Sigmoid colon (tissue), 4 donors: ENCODE data around the gene ADAMTS2.

Experiments used
- EP300 ChIP-seq, 4 donors: sonication (generic); formaldehyde crosslinking; IDR thresholded peaks; one replicate each; pipeline ENCODE4 v1.6.1; 2017; ENCODE audit warnings: antibody characterized with exemption in 4 of 4
- POLR2A ChIP-seq, 2 donors: fragments of 450-650 bp; IDR thresholded peaks; one replicate each; pipeline ENCODE4 v1.6.1; 2016; ENCODE audit warnings: antibody characterized with exemption in 2 of 2, mild to moderate bottlenecking in 2 of 2, moderate library complexity in 2 of 2
- POLR2AphosphoS5 ChIP-seq, 4 donors: sonication (generic); formaldehyde crosslinking; IDR thresholded peaks; one replicate each; pipeline ENCODE4 v1.6.1; 2017; ENCODE audit warnings: antibody characterized with exemption in 4 of 4
- TF ChIP-seq, protein P1 (sequence below), 4 experiments: fragments of 450-650 bp in 3 of 4; fragments of 200-600 bp in 1 of 4; IDR thresholded peaks; one replicate each; pipeline ENCODE4 v1.5.1; 2016 to 2019; ENCODE audit warnings: antibody characterized with exemption in 4 of 4, mild to moderate bottlenecking in 3 of 4, moderate library complexity in 2 of 4

DNA sequence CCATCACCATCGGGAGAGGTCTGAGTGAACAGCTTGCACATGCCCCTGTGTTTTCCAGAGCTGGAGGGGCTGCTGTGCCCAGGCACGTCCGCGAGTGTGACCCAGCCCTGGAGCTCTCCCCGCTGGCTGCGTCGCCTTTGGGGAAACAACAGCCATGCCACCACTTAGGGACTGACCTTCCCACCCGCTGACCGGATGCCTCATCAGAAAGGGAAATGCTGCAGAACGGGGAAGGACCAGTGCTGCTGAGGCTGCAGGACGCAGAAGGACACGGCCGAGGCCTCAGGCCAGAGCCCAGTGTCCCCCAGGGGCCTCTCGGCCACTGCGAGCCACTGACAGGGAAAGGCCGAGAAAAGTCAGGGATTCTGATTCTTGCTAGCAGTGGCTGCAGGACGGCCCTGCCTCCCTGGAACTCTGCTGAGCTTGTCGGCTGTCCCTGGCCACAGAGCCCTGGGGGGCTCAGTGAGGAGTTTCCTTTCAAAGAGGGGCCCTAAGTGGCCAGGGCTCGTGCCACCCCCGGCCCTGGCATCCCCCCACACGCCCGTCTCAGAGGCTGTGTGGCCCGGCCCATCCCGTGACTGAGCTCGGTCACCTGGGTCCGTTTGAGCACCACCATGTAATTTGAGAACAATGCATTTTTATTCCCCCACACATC, 154.3 kb downstream of the ADAMTS2 start:
- TF ChIP-seq, protein P1, sequence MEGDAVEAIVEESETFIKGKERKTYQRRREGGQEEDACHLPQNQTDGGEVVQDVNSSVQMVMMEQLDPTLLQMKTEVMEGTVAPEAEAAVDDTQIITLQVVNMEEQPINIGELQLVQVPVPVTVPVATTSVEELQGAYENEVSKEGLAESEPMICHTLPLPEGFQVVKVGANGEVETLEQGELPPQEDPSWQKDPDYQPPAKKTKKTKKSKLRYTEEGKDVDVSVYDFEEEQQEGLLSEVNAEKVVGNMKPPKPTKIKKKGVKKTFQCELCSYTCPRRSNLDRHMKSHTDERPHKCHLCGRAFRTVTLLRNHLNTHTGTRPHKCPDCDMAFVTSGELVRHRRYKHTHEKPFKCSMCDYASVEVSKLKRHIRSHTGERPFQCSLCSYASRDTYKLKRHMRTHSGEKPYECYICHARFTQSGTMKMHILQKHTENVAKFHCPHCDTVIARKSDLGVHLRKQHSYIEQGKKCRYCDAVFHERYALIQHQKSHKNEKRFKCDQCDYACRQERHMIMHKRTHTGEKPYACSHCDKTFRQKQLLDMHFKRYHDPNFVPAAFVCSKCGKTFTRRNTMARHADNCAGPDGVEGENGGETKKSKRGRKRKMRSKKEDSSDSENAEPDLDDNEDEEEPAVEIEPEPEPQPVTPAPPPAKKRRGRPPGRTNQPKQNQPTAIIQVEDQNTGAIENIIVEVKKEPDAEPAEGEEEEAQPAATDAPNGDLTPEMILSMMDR (IDR thresholded peaks at IDR 0.05), result no peak
- no peak for TF ChIP-seq POLR2AphosphoS5 (IDR thresholded peaks at IDR 0.05)
- TF ChIP-seq POLR2A (IDR thresholded peaks at IDR 0.05), result no peak
- no peak for TF ChIP-seq EP300 (IDR thresholded peaks at IDR 0.05)
